HG03045 (cell line): ENCODE measurements around the gene KNG1.
"Not testable (repeated sequence)": the region's sequence is repeated elsewhere in the genome, so short reads cannot be mapped to it uniquely, and the experiment has no call there.

Experiments used
- ATAC-seq: cut with Tn5 transposase; IDR thresholded peaks from one replicate; pipeline ENCODE4 v1.9.1; 2021; ENCODE audit warnings: mild to moderate bottlenecking, moderate library complexity; ENCODE audit not compliant: unreplicated experiment

Gene KNG1

GRCh38 chr3:186717039-186717457 lies at the start of gene KNG1:
Gene KNG1 (plus strand): TSS chr3:186717359. CDS start chr3:186717543, 184 bp downstream.
- ATAC-seq, result no peak

- ATAC-seq, result no peak
Measured at GRCh38 chr3:186668426-186668825, 48.7 kb upstream of the KNG1 start.

GRCh38 chr3:186669378-186670084 lies 47.6 kb upstream of the KNG1 start:
- ATAC-seq, result no peak

DNA sequence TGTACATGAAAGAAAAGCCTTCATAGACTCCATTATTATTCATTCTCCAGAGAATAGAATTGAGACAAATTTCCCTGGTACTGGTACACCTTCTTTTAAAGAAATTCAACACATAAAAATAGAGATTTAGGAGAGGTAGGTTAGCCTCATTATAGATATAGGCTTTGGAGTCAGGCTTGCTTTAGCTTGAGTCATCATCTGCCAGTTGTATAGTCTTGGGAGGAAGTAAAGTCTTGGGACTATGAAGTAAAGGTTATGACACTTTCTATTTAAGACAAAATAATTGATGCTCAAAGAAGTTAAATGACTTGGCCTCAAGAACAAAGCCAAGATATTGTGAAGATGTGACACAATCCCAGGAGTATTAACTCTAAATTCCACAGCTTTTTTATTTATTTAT lies 47.0 kb upstream of the KNG1 start:
- no peak for ATAC-seq

DNA sequence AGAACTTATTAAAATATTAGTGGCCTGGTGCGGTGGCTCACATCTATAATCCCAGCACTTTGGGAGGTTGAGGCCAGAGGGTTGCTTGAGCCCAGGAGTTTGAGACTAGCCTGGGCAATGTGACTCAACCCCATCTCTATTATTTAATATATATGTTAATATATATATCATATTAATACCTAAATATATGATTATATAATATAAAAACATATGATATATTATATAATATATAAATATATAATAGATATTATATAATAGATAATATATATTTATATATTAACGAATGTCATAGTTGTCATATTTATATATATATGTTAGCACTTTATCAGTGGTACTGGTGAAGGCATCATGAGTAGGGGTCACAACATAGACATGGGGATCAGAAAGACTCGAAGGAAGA lies 46.1 kb upstream of the KNG1 start:
- no peak for ATAC-seq

DNA sequence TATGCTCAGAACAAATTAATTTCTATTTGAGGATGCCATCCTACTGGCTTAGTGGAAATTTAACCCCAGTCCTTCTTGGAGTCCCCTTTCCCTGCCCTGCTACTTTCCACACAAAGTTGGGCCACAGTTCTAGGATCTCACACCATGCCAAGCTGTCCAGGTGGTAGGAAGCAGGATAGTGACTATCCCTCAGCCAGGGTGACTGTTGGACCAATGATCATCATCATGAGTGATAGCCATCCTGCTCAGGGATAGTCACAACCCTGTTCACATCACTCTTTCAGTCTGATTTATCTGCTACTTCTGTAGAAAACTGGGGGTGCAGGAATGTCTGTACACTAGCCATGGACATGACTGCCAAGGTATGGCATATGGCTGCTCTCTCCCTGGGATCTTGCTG lies 38.6 kb upstream of the KNG1 start:
- no peak for ATAC-seq

GRCh38 chr3:186679151-186679550 lies 38.0 kb upstream of the KNG1 start:
- no peak for ATAC-seq

DNA sequence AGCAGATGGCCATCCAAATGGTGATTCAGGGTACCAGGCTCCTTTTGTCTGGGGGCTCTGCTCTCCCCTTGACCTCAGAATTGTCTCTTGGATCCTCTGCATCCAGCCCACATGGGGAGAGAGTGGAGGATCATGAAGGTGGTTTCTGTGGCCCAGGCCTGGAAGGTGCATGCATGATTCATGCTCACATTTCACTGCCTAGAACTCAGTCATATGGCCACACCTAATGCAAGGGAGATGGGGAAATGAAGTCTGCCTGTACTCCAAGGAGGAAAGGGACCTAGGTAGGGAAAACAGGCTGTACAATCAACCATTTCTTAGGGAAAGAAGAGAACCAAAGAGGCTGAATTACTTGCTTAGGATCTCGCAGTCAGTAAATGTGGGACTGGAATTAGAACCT lies 36.3 kb upstream of the KNG1 start:
- ATAC-seq, result no peak

DNA sequence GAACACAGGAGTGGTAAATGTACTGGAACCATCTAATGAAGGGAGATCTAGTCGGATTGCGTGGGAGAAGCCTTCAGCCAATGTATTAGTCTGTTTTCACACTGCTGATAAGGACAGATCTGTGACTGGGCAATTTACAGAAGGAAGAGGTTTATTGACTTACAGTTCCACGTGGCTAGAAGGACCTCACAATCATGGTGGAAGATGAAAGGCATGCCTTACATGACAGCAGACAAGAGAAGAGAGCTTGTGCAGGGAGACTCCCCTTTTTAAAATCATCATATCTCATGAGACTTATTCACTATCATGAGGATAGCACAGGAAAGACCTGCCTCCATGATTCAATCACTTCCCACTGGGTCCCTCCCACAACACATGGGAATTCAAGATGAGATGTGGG lies 34.3 kb upstream of the KNG1 start:
- no peak for ATAC-seq

- ATAC-seq, result no peak
Measured at GRCh38 chr3:186683979-186684378, 33.2 kb upstream of the KNG1 start.

- not testable (repeated sequence) for ATAC-seq
Measured at GRCh38 chr3:186686475-186686874, 30.7 kb upstream of the KNG1 start.

DNA sequence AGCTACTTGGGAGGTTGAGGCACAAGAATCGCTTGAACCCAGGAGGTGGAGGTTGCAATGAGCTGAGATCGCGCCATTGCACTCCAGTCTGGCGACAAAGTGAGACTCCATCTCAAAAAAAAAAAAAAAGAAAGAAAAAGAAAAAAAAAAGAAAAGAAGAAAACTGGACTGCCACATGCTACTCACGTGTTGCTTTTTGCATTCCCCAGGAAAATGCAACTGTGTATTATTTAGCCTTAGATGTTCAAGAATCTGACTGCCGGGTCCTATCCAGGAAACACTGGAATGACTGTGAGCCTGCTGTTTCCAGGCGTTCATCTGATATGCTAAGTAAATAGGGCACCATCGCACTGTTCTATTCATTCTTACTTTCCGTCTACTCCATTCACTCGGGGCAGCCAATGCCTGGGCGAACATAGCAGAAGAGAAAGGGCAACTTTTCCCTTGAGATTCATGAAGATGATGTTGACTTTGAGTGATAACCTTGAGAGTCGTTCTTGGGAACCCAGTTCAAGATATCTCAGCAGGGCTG lies 30.0 kb upstream of the KNG1 start:
- no peak for ATAC-seq

GRCh38 chr3:186690304-186690703 lies 26.9 kb upstream of the KNG1 start:
- not testable (repeated sequence) for ATAC-seq

DNA sequence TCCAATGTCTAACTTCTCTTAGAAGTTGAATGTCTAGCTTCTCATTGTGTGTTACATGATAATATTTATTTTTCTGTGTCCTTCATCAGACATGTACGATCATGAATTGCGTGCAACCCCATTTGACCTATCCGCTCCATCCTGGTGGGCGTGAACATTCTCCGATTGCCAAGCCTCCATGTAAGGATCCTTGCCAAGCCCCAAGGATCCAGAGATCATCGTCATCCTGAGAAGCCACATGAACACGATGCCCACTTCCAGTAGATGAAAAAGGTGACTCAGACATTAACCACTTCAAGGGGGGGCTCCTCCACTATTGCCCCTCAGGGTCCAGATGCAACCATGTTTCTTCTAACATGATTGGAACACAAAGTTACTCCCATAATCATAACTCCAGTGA lies 25.5 kb upstream of the KNG1 start:
- no peak for ATAC-seq

DNA sequence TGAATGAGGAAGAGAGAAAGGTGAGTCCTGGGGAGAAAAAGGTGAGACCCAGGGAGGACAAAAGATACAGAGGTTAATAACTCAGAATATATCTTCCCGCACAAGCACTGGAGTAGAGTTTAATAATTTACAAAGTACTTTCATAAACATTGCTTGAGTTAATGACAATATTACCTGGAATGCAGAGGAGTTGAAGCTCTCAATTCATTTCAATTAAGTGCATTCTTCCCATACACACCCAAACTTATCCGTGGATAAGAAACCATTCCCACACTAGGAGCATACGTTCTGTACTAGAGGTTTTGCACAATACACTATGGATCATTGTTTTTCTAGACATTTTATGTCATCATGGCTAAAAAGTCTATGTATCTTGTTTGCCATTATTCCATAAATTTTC lies 23.3 kb upstream of the KNG1 start:
- no peak for ATAC-seq

- ATAC-seq, result no peak
Measured at GRCh38 chr3:186694288-186695032, 22.7 kb upstream of the KNG1 start.

GRCh38 chr3:186696522-186696921 lies 20.6 kb upstream of the KNG1 start:
- no peak for ATAC-seq

DNA sequence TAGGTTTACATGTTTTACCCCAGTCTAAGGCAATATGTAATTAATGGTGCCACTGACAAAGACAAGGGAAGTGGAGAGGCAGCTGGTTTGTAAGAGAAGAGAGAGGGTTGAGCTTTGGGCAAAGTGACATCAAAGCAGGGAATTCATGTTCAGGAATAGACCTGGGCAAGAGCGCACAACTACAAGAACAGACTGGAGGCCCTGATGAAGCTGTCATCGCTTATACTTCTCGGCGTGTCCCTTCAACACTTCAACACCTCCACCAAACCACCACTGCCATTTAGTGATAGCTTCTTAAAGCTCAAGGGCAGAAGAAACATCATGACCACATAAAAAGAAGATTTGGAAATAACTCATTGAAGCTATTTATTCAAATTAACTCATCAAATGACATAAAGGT lies 19.6 kb upstream of the KNG1 start:
- no peak for ATAC-seq

DNA sequence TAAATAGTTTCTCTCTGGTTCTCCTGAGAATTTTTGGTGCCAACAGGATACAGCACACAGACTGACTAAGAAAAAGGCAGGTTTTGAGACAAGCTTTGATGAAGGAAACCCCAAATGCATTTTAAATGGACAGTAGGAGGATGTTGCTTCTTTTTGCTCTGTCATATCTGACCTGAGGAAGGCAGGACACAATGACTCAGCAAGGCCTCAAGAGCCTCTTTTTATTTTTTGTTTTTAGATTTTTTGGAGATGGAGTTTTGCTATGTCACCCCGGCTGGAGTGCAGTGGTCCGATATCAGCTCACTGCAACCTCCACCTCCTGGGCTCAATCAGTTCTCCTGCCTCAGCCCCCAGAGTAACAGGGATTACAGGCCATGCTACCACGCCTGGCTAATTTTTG lies 16.9 kb upstream of the KNG1 start:
- ATAC-seq, result no peak

DNA sequence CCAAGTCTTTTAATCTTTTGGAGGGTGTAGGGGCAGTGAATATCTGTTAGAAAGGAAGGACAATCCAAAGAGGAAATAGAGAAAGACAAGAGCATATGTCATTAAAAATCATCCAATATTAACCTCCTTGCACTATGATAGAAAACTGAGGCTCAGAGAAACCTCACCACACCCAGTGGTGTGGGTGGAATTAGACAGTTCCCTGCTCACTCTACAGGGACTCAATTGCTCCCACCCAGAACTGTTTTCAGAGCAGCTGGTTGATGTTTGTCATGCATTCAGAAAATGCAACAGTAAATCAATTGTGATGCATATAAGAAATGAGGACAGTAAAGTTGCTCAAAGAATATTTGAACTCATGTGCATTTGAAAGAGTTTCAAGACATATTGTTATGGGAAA lies 14.7 kb upstream of the KNG1 start:
- ATAC-seq, result not testable (repeated sequence)

GRCh38 chr3:186705882-186706780 lies 11.0 kb upstream of the KNG1 start:
- ATAC-seq, result no peak
